WTC11 (cell line): ENCODE results near the gene CADM1.

Source experiments
- ELF4 ChIP-seq: sonication (generic); formaldehyde crosslinking; IDR thresholded peaks from 2 replicates; pipeline ENCODE4 v1.8.1; 2022; ENCODE audit warnings: low read depth, mild to moderate bottlenecking, moderate library complexity, missing genetic modification reagents
- TF ChIP-seq, protein P1 (sequence below): fragments of 250-450 bp; sonication (Bioruptor Pico); IDR thresholded peaks from 2 replicates; pipeline ENCODE4 v1.9.0; 2021; ENCODE audit warnings: mild to moderate bottlenecking, borderline replicate concordance
- TF ChIP-seq, protein P2 (sequence below): sonication (generic); formaldehyde crosslinking; IDR thresholded peaks from 2 replicates; pipeline ENCODE4 v1.8.1; 2023; ENCODE audit warnings: mild to moderate bottlenecking, moderate library complexity, missing genetic modification reagents

DNA sequence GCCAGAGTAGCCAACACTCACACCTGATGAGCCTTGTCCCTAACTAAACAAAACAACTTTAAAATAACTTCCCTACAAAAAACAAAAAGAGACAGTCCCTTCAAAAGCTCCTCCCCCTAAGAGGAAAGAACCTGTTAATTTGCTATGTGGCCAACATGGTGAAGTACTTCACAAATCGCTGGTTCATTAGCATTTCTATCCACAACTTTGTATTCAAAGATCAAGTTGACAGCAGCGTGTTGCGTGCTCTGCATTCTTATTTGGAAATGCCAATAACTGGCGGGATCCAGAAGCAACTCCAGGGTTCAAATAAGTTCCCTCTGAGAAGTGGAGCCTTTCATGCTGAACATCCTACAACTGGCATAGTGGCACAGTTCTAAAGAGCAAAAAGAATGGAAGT is 48.6 kb downstream of the CADM1 start:
- TF ChIP-seq, protein P1, sequence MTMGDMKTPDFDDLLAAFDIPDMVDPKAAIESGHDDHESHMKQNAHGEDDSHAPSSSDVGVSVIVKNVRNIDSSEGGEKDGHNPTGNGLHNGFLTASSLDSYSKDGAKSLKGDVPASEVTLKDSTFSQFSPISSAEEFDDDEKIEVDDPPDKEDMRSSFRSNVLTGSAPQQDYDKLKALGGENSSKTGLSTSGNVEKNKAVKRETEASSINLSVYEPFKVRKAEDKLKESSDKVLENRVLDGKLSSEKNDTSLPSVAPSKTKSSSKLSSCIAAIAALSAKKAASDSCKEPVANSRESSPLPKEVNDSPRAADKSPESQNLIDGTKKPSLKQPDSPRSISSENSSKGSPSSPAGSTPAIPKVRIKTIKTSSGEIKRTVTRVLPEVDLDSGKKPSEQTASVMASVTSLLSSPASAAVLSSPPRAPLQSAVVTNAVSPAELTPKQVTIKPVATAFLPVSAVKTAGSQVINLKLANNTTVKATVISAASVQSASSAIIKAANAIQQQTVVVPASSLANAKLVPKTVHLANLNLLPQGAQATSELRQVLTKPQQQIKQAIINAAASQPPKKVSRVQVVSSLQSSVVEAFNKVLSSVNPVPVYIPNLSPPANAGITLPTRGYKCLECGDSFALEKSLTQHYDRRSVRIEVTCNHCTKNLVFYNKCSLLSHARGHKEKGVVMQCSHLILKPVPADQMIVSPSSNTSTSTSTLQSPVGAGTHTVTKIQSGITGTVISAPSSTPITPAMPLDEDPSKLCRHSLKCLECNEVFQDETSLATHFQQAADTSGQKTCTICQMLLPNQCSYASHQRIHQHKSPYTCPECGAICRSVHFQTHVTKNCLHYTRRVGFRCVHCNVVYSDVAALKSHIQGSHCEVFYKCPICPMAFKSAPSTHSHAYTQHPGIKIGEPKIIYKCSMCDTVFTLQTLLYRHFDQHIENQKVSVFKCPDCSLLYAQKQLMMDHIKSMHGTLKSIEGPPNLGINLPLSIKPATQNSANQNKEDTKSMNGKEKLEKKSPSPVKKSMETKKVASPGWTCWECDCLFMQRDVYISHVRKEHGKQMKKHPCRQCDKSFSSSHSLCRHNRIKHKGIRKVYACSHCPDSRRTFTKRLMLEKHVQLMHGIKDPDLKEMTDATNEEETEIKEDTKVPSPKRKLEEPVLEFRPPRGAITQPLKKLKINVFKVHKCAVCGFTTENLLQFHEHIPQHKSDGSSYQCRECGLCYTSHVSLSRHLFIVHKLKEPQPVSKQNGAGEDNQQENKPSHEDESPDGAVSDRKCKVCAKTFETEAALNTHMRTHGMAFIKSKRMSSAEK (CRISPR knock-in tag) = no peak
- TF ChIP-seq, protein P2, sequence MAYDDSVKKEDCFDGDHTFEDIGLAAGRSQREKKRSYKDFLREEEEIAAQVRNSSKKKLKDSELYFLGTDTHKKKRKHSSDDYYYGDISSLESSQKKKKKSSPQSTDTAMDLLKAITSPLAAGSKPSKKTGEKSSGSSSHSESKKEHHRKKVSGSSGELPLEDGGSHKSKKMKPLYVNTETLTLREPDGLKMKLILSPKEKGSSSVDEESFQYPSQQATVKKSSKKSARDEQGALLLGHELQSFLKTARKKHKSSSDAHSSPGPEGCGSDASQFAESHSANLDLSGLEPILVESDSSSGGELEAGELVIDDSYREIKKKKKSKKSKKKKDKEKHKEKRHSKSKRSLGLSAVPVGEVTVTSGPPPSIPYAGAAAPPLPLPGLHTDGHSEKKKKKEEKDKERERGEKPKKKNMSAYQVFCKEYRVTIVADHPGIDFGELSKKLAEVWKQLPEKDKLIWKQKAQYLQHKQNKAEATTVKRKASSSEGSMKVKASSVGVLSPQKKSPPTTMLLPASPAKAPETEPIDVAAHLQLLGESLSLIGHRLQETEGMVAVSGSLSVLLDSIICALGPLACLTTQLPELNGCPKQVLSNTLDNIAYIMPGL (CRISPR knock-in tag) = no peak
- no peak for TF ChIP-seq ELF4 (CRISPR knock-in tag)
